Activated naive CD8-positive, alpha-beta T cell treated with anti-CD3 and anti-CD28 coated beads, Interleukin-2, amount 50 U/mL, for 24 hours (primary cell): Measurements from ENCODE around the gene WFDC10B.
"Not testable (repeated sequence)": the region's sequence is repeated elsewhere in the genome, so short reads cannot be mapped to it uniquely, and the experiment has no call there.

Experiments
- ATAC-seq: fragments of 150-1000 bp; cut with Tn5 transposase; one replicate; pipeline ENCODE4 v1.10.0; 2021
- DNase-seq: peaks from one replicate; pipeline ENCODE4 v3.0.0; 2021
- H3K27ac Mint-ChIP-seq: one replicate; pipeline ENCODE4 v1.8.0; 2021; ENCODE audit warnings: mild to moderate bottlenecking, mixed read lengths
- H3K27me3 Mint-ChIP-seq: one replicate; pipeline ENCODE4 v1.8.0; 2021; ENCODE audit warnings: mixed read lengths
- H3K36me3 Mint-ChIP-seq: one replicate; pipeline ENCODE4 v1.8.0; 2021; ENCODE audit warnings: low read depth, mixed read lengths
- H3K4me1 Mint-ChIP-seq: one replicate; pipeline ENCODE4 v1.8.0; 2021; ENCODE audit warnings: mixed read lengths
- H3K4me3 Mint-ChIP-seq: one replicate; pipeline ENCODE4 v1.8.0; 2021; ENCODE audit warnings: mild to moderate bottlenecking, moderate library complexity, mixed read lengths
- H3K9me3 Mint-ChIP-seq: one replicate; pipeline ENCODE4 v1.8.0; 2021; ENCODE audit warnings: mixed read lengths

Gene WFDC10B

GRCh38 chr20:45704969-45705637, at the start of gene WFDC10B:
WFDC10B (minus strand) TSS chr20:45705019; CDS start chr20:45685992, 19,027 bp downstream.
- no peak within 1 kb of the TSS for H3K27ac Mint-ChIP-seq
- H3K9me3 Mint-ChIP-seq = no peaks in the 10 kb centered on the region
- ATAC-seq (no peak), DNase-seq (no peak)
- H3K27me3 Mint-ChIP-seq = peaks cover 24% of the 10 kb centered on the region
- no peaks in the 10 kb centered on the region for H3K4me1 Mint-ChIP-seq
- no peak within 1 kb of the TSS for H3K4me3 Mint-ChIP-seq
- no peaks in the 10 kb centered on the region for H3K36me3 Mint-ChIP-seq

- peak overlapping the region; percentile 93 for H3K27ac Mint-ChIP-seq
- peaks cover 28% of the 10 kb centered on the region for H3K27me3 Mint-ChIP-seq
- peaks cover 8% of the 10 kb centered on the region for H3K36me3 Mint-ChIP-seq
- peak; percentile 29 for DNase-seq
- peak; percentile 77 for ATAC-seq
- peaks cover 40% of the 10 kb centered on the region for H3K4me1 Mint-ChIP-seq
- H3K4me3 Mint-ChIP-seq = peak overlapping the region; percentile 30
- H3K9me3 Mint-ChIP-seq = peaks cover 11% of the 10 kb centered on the region
Observed at GRCh38 chr20:45752746-45753145, 47.9 kb upstream of the WFDC10B start.

GRCh38 chr20:45751721-45752120, 46.9 kb upstream of the WFDC10B start:
- Mint-ChIP-seq H3K27me3 (peaks cover 38% of the 10 kb centered on the region), H3K4me3 (peak overlapping the region; percentile 30), H3K36me3 (peaks cover 8% of the 10 kb centered on the region), H3K27ac (peak overlapping the region; percentile 93), H3K9me3 (peaks cover 11% of the 10 kb centered on the region), H3K4me1 (peaks cover 40% of the 10 kb centered on the region)
- ATAC-seq = peak; percentile 90
- DNase-seq = no peak

GRCh38 chr20:45745015-45745414, 40.2 kb upstream of the WFDC10B start:
- Mint-ChIP-seq H3K4me3 (no peak overlapping the region), H3K27me3 (peaks cover 51% of the 10 kb centered on the region), H3K4me1 (peaks cover 7% of the 10 kb centered on the region), H3K9me3 (no peaks in the 10 kb centered on the region), H3K36me3 (no peaks in the 10 kb centered on the region), H3K27ac (no peak overlapping the region)
- ATAC-seq (no peak), DNase-seq (no peak)

GRCh38 chr20:45742596-45742995, 37.8 kb upstream of the WFDC10B start:
- no peak overlapping the region for H3K27ac Mint-ChIP-seq
- no peak overlapping the region for H3K4me3 Mint-ChIP-seq
- peaks cover 37% of the 10 kb centered on the region for H3K27me3 Mint-ChIP-seq
- DNase-seq = no peak
- H3K36me3 Mint-ChIP-seq = no peaks in the 10 kb centered on the region
- H3K9me3 Mint-ChIP-seq = no peaks in the 10 kb centered on the region
- no peak for ATAC-seq
- H3K4me1 Mint-ChIP-seq = peaks cover 6% of the 10 kb centered on the region

GRCh38 chr20:45735988-45736387, 31.2 kb upstream of the WFDC10B start:
- DNase-seq (no peak), ATAC-seq (no peak)
- H3K27me3 Mint-ChIP-seq = peaks cover 43% of the 10 kb centered on the region
- peaks cover 29% of the 10 kb centered on the region for H3K9me3 Mint-ChIP-seq
- H3K36me3 Mint-ChIP-seq = peaks cover 5% of the 10 kb centered on the region
- H3K4me1 Mint-ChIP-seq = peaks cover 5% of the 10 kb centered on the region
- no peak overlapping the region for H3K4me3 Mint-ChIP-seq
- H3K27ac Mint-ChIP-seq = no peak overlapping the region

- Mint-ChIP-seq H3K36me3 (peaks cover 6% of the 10 kb centered on the region), H3K27me3 (peaks cover 44% of the 10 kb centered on the region), H3K27ac (no peak overlapping the region), H3K9me3 (peaks cover 32% of the 10 kb centered on the region), H3K4me3 (no peak overlapping the region), H3K4me1 (peaks cover 5% of the 10 kb centered on the region)
- ATAC-seq (no peak), DNase-seq (no peak)
Observed at GRCh38 chr20:45735552-45735951, 30.7 kb upstream of the WFDC10B start.

GRCh38 chr20:45732199-45732598, 27.4 kb upstream of the WFDC10B start:
- no peak overlapping the region for H3K27ac Mint-ChIP-seq
- peaks cover 46% of the 10 kb centered on the region for H3K27me3 Mint-ChIP-seq
- peaks cover 6% of the 10 kb centered on the region for H3K36me3 Mint-ChIP-seq
- peaks cover 6% of the 10 kb centered on the region for H3K4me1 Mint-ChIP-seq
- DNase-seq (no peak), ATAC-seq (no peak)
- no peak overlapping the region for H3K4me3 Mint-ChIP-seq
- H3K9me3 Mint-ChIP-seq = peaks cover 39% of the 10 kb centered on the region

GRCh38 chr20:45727044-45727443, 22.2 kb upstream of the WFDC10B start:
- H3K4me1 Mint-ChIP-seq = peaks cover 6% of the 10 kb centered on the region
- no peak for ATAC-seq
- peaks cover 4% of the 10 kb centered on the region for H3K36me3 Mint-ChIP-seq
- no peak overlapping the region for H3K4me3 Mint-ChIP-seq
- H3K27ac Mint-ChIP-seq = no peak overlapping the region
- DNase-seq = no peak
- H3K27me3 Mint-ChIP-seq = peaks cover 46% of the 10 kb centered on the region
- H3K9me3 Mint-ChIP-seq = peaks cover 18% of the 10 kb centered on the region

GRCh38 chr20:45725134-45725533, 20.3 kb upstream of the WFDC10B start:
- ATAC-seq (no peak), DNase-seq (no peak)
- H3K4me1 Mint-ChIP-seq = peaks cover 6% of the 10 kb centered on the region
- H3K9me3 Mint-ChIP-seq = peaks cover 4% of the 10 kb centered on the region
- H3K36me3 Mint-ChIP-seq = no peaks in the 10 kb centered on the region
- H3K4me3 Mint-ChIP-seq = no peak overlapping the region
- no peak overlapping the region for H3K27ac Mint-ChIP-seq
- peaks cover 42% of the 10 kb centered on the region for H3K27me3 Mint-ChIP-seq

- Mint-ChIP-seq H3K9me3 (peaks cover 3% of the 10 kb centered on the region), H3K36me3 (no peaks in the 10 kb centered on the region), H3K27ac (no peak within 1 kb of the TSS), H3K4me3 (no peak within 1 kb of the TSS), H3K27me3 (peaks cover 54% of the 10 kb centered on the region), H3K4me1 (peaks cover 3% of the 10 kb centered on the region)
- no peak for ATAC-seq
- DNase-seq = no peak
Observed at GRCh38 chr20:45722047-45722446, 17.2 kb upstream of the WFDC10B start, which contains the start of gene SPINT4. SPINT4 (plus strand) TSS chr20:45722347; CDS start chr20:45722368, 21 bp downstream.

- H3K9me3 Mint-ChIP-seq, H3K4me3 Mint-ChIP-seq, H3K36me3 Mint-ChIP-seq, DNase-seq, H3K27ac Mint-ChIP-seq, ATAC-seq: not testable (repeated sequence)
- Mint-ChIP-seq H3K4me1 (peaks cover 10% of the 10 kb centered on the region), H3K27me3 (peaks cover 40% of the 10 kb centered on the region)
Observed at GRCh38 chr20:45716141-45716688, 11.4 kb upstream of the WFDC10B start.

- Mint-ChIP-seq H3K4me1 (no peaks in the 10 kb centered on the region), H3K4me3 (no peak within 1 kb of the TSS), H3K9me3 (no peaks in the 10 kb centered on the region)
Observed at GRCh38 chr20:45701873-45702272, 2.9 kb downstream of the WFDC10B start, which contains the start of gene WFDC13. WFDC13 (plus strand) TSS chr20:45702038; CDS start chr20:45702124, 86 bp downstream.

GRCh38 chr20:45701104-45701503, 3.7 kb downstream of the WFDC10B start:
- no peaks in the 10 kb centered on the region for H3K9me3 Mint-ChIP-seq
- no peak for ATAC-seq
- H3K36me3 Mint-ChIP-seq = peaks cover 2% of the 10 kb centered on the region
- no peak for DNase-seq
- peaks cover 22% of the 10 kb centered on the region for H3K27me3 Mint-ChIP-seq
- H3K4me3 Mint-ChIP-seq = no peak overlapping the region
- no peaks in the 10 kb centered on the region for H3K4me1 Mint-ChIP-seq
- no peak overlapping the region for H3K27ac Mint-ChIP-seq

More at GRCh38 chr20:45701873-45702272, 2.9 kb downstream of the WFDC10B start, which contains the start of gene WFDC13:
- Mint-ChIP-seq H3K27me3 (peaks cover 20% of the 10 kb centered on the region), H3K36me3 (no peaks in the 10 kb centered on the region), H3K27ac (no peak within 1 kb of the TSS)
- DNase-seq (no peak), ATAC-seq (no peak)

- ATAC-seq (no peak), DNase-seq (no peak)
- H3K9me3 Mint-ChIP-seq = no peaks in the 10 kb centered on the region
- H3K27me3 Mint-ChIP-seq = peaks cover 38% of the 10 kb centered on the region
- H3K36me3 Mint-ChIP-seq = peaks cover 2% of the 10 kb centered on the region
- no peak overlapping the region for H3K4me3 Mint-ChIP-seq
- H3K27ac Mint-ChIP-seq = no peak overlapping the region
- no peaks in the 10 kb centered on the region for H3K4me1 Mint-ChIP-seq
Observed at GRCh38 chr20:45695496-45695895, 9.3 kb downstream of the WFDC10B start.
